GM12864 (cell line): ENCODE measurements around the gene IFIT5.

Source experiments
- DNase-seq: peaks from one replicate; pipeline ENCODE4 v3.0.0-alpha.2; 2011; ENCODE audit warnings: low read depth
- H3K4me3 ChIP-seq: 2 replicates; pipeline ENCODE4 v1.5.1; 2011; ENCODE audit warnings: mild to moderate bottlenecking, low read depth, low read length, control low read depth
- TF ChIP-seq, protein P1 (sequence below): IDR thresholded peaks from 2 replicates; pipeline ENCODE4 v1.5.1; 2011; ENCODE audit warnings: low read depth, mild to moderate bottlenecking, moderate library complexity, low read length, control low read depth, inconsistent platforms; ENCODE audit errors: missing control alignments

Gene IFIT5

GRCh38 chr10:89373916-89374711 lies 40.3 kb upstream of the IFIT5 start:
- no peak for DNase-seq
- TF ChIP-seq, protein P1, sequence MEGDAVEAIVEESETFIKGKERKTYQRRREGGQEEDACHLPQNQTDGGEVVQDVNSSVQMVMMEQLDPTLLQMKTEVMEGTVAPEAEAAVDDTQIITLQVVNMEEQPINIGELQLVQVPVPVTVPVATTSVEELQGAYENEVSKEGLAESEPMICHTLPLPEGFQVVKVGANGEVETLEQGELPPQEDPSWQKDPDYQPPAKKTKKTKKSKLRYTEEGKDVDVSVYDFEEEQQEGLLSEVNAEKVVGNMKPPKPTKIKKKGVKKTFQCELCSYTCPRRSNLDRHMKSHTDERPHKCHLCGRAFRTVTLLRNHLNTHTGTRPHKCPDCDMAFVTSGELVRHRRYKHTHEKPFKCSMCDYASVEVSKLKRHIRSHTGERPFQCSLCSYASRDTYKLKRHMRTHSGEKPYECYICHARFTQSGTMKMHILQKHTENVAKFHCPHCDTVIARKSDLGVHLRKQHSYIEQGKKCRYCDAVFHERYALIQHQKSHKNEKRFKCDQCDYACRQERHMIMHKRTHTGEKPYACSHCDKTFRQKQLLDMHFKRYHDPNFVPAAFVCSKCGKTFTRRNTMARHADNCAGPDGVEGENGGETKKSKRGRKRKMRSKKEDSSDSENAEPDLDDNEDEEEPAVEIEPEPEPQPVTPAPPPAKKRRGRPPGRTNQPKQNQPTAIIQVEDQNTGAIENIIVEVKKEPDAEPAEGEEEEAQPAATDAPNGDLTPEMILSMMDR = no peak

GRCh38 chr10:89374713-89375141 lies 39.6 kb upstream of the IFIT5 start:
- TF ChIP-seq, protein P1 = no peak
- no peak for DNase-seq
- no peak overlapping the region for H3K4me3 ChIP-seq

More at GRCh38 chr10:89373916-89374711, 40.3 kb upstream of the IFIT5 start:
- H3K4me3 ChIP-seq = no peak overlapping the region

- DNase-seq = no peak
- TF ChIP-seq, protein P1 = no peak
- H3K4me3 ChIP-seq = no peak within 1 kb of the TSS
These were observed 36.4 kb upstream of the IFIT5 start, which contains the start of gene IFIT1B for GRCh38 chr10:89377705-89378637. Gene IFIT1B (plus strand): TSS chr10:89378056. CDS start chr10:89378136, 80 bp downstream.

DNA sequence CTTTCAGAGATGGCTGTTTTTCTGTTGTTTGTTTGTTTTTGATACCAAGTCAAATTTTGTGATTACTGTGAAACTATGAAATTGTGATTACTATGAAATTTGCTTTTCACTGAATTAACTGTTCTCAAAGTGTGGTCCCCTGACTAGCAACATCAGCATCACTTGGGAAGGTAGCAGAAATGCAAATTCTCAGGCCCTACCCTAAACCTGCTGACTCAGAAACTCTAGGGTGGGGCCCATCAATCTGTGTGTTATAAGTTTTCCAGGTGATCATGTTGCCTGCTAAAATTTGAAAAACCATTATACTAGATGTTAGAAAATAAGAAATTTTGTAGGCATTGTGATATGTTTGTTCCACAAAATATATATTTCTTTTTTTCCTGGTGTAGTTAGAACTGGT lies 35.3 kb upstream of the IFIT5 start:
- TF ChIP-seq, protein P1 = no peak
- no peak overlapping the region for H3K4me3 ChIP-seq
- DNase-seq = no peak

GRCh38 chr10:89382757-89383156 lies 31.6 kb upstream of the IFIT5 start:
- no peak overlapping the region for H3K4me3 ChIP-seq
- no peak for DNase-seq
- TF ChIP-seq, protein P1 = no peak

DNA sequence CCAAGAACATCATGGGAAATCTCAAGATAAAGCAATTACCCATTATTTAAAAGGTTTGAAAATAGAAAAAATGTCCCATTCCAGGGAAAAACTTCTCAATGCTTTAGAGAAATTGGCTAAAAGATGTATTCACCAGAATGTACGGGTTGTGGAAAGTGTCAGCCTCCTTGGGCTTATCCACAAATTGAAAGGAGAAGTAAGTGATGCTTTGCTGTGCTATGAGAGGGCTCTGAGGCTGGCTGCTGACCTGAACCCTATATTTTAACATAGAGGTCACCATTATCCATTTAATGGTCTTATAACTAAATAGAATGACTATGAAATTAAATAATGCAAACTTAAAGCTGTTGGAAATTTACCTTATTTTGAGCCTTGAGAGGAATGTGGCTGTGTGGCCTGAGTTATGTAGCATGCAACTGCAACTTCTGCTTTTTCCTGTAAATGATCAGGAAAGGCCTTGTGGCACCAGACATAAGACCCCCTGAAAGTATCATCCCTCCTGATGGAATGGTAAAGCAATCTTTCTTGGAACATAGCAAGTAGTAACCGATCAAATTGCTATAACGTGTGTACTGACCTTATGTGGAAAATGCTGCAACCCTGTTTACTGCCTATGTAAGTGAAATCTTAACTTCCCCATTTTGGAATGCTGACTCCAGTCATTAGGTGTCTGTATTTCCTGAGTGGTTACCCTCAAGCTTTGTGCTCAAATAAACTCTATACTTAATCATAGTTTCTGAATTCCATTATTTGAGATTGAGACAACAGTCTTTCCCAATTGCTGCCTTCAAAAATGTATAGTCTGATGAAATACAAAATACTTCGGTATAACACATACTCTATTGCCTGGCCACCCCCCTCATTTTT lies 29.7 kb upstream of the IFIT5 start:
- TF ChIP-seq, protein P1 = no peak
- no peak overlapping the region for H3K4me3 ChIP-seq
- no peak for DNase-seq
